Measurements from ENCODE around the gene MRPL4. TPM values are rescaled to one million over a fixed set of nuclear protein-coding genes. Genes with fewer than 3 reads are reported as not detected.

MRPL4 gene
- total and polyA plus RNA-seq, 10 of the 15 experiments (the other 5 are each of a cell fraction or from before 2014, with no cell fraction given), result 0.79 to 221 (median 112) TPM

- peak; percentile 46 to 73 (median 60) for TF ChIP-seq CTCF (IDR thresholded peaks at IDR 0.05 in 2 of 3, conservative IDR thresholded peaks at IDR 0.05 in 1 of 3; ENCODE audit: control insufficient read depth in 2 of 3, extremely low read depth in 1 of 3, insufficient read depth in 1 of 3, low read depth in 3 of 3, low read length in 3 of 3)
- no peak for TF ChIP-seq IRF3 (IDR thresholded peaks at IDR 0.05)
- TF ChIP-seq POLR2AphosphoS2 (IDR thresholded peaks at IDR 0.05; ENCODE audit: low read depth, low read length), result no peak
- TF ChIP-seq KDM1A (IDR thresholded peaks at IDR 0.05; ENCODE audit: borderline replicate concordance), result no peak
- TF ChIP-seq SRF (IDR thresholded peaks at IDR 0.05; ENCODE audit: low read depth in 2 of 2, low read length in 2 of 2), result no peak
- no peak for TF ChIP-seq BACH1 (IDR thresholded peaks at IDR 0.05; ENCODE audit: borderline replicate concordance)
- TF ChIP-seq POU2F2 (IDR thresholded peaks at IDR 0.05; ENCODE audit: borderline replicate concordance, low read depth, low read length), result no peak
- no peak for TF ChIP-seq TCF12 (IDR thresholded peaks at IDR 0.05; ENCODE audit: low read depth, low read length)
- no peak for TF ChIP-seq SREBF2 (IDR thresholded peaks at IDR 0.05; ENCODE audit: low read length)
- no peak for TF ChIP-seq ZBTB11 (CRISPR knock-in tag; IDR thresholded peaks at IDR 0.05)
- no peak for TF ChIP-seq ZBTB33 (IDR thresholded peaks at IDR 0.05)
- TF ChIP-seq CEBPZ (IDR thresholded peaks at IDR 0.05; ENCODE audit: low read depth, low read length), result no peak
- peak; percentile 67 to 70; a peak in 3 of 4 replicates for TF ChIP-seq IKZF2 (IDR thresholded peaks at IDR 0.05)
- TF ChIP-seq GATAD2B (conservative IDR thresholded peaks at IDR 0.05; ENCODE audit: low read depth), result no peak
- TF ChIP-seq PBX3 (IDR thresholded peaks at IDR 0.05; ENCODE audit: insufficient replicate concordance, low read depth, low read length), result no peak
- no peak for TF ChIP-seq EP300 (IDR thresholded peaks at IDR 0.05; ENCODE audit: borderline replicate concordance in 1 of 2, control insufficient read depth in 1 of 2, low read depth in 2 of 2, low read length in 2 of 2)
- no peak for TF ChIP-seq BRCA1 (IDR thresholded peaks at IDR 0.05; ENCODE audit: low read depth, low read length)
These were observed 23.1 kb upstream of the MRPL4 start (continued) for GRCh38 chr19:10228920-10229319.

Measured in GM12878 (cell line).